Right lobe of liver (tissue), 4 donors: ENCODE data around the gene PSMD5.

Experiments used
- POLR2A ChIP-seq: fragments of 450-650 bp; IDR thresholded peaks from one replicate; pipeline ENCODE4 v1.6.1; 2017; ENCODE audit warnings: antibody characterized with exemption, mild to moderate bottlenecking
- TF ChIP-seq, protein P1 (sequence below), 4 donors: fragments of 200-600 bp in 3 of 4; fragments of 450-650 bp in 1 of 4; IDR thresholded peaks; one replicate each; pipeline versions ENCODE4 v1.5.1 to v1.8.0; 2016 to 2022; ENCODE audit warnings: antibody characterized with exemption in 4 of 4, mild to moderate bottlenecking in 2 of 4
- donor health status: DM: no; HTN: no; CAD: no.
- donor health status: DM: no; HTN: no; CAD: no.
- donor health status: DM: no; HTN: yes; CAD: no.

DNA sequence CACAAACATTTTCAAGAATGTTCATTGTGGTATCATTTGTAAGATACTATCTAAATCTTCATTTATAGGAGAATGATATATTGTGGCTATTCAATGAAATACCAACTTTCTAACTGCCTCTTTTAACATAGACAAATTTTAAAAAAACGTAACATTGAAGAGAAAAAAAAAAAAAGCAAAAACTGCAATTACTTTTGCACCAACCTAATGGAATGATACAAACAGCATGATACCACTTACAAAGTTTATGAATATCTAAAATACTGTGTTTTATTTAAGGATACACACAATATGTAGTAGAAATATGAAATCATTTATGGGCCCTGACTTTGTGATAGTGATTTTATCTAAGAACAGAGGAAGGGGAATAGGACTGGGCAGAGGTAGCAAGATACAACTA is 24.1 kb downstream of the PSMD5 start:
- TF ChIP-seq, protein P1, sequence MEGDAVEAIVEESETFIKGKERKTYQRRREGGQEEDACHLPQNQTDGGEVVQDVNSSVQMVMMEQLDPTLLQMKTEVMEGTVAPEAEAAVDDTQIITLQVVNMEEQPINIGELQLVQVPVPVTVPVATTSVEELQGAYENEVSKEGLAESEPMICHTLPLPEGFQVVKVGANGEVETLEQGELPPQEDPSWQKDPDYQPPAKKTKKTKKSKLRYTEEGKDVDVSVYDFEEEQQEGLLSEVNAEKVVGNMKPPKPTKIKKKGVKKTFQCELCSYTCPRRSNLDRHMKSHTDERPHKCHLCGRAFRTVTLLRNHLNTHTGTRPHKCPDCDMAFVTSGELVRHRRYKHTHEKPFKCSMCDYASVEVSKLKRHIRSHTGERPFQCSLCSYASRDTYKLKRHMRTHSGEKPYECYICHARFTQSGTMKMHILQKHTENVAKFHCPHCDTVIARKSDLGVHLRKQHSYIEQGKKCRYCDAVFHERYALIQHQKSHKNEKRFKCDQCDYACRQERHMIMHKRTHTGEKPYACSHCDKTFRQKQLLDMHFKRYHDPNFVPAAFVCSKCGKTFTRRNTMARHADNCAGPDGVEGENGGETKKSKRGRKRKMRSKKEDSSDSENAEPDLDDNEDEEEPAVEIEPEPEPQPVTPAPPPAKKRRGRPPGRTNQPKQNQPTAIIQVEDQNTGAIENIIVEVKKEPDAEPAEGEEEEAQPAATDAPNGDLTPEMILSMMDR (IDR thresholded peaks at IDR 0.05) = no peak
- no peak for TF ChIP-seq POLR2A
